Anterior cingulate cortex (tissue), 58 donors: ENCODE data around the gene MARCHF3.
A peak's percentile ranks its signal among the peaks of the same experiment; 100 is the strongest.
"Not testable (repeated sequence)": the region's sequence is repeated elsewhere in the genome, so short reads cannot be mapped to it uniquely, and the experiment has no call there.

ENCODE experiments used
- DNase-seq, 58 donors: peaks; one replicate each; lab custom pipeline; 2025; lab: John Stamatoyannopoulos, UW

MARCHF3 gene

GRCh38 chr5:126924331-126925033, 105.9 kb downstream of the MARCHF3 start:
- DNase-seq: no peak

GRCh38 chr5:126921241-126922091, 108.9 kb downstream of the MARCHF3 start:
- no peak for DNase-seq

GRCh38 chr5:126920291-126920690, 110.1 kb downstream of the MARCHF3 start:
- peak in 21 of 58 donors; percentile 5 to 63 (median 17) for DNase-seq

DNA sequence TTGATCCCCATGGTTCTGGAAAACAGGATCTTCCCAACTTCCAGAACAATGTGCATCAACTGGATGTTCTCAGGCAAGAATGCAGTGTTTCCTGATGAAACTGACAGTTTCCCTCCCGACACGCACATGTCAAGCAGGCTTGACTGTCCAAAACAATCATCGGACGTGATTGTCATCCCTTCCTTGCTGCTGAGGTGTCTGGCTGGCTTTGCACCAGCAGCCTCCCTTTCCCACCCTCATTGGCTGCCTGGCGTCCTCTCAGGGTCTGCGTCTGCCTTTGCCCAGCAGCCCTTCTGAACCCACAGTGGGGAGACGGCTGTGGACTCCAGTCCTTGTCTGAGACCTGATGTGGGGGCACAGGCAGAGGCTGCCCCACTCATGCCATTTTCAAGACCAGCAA, 110.8 kb downstream of the MARCHF3 start:
- DNase-seq: no peak

DNA sequence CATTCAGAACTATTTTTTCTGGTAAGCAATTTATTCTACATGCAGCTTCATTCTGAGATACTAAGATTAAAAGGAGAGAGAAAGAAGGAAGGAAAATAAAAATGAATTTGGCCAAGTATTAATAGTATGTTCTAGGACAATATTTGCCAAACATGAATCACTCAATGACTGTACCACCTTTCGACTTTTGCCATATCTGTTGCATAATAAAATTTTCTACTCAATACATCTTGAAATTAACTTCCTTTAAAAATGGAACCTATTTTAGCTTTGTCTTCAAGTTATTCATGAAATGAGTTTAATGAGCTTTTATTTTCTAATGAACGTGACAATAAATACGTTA, 111.8 kb downstream of the MARCHF3 start:
- DNase-seq: no peak

GRCh38 chr5:126917918-126918614, 112.3 kb downstream of the MARCHF3 start:
- peak in 21 of 58 donors; percentile 5 to 37 (median 15) for DNase-seq

DNA sequence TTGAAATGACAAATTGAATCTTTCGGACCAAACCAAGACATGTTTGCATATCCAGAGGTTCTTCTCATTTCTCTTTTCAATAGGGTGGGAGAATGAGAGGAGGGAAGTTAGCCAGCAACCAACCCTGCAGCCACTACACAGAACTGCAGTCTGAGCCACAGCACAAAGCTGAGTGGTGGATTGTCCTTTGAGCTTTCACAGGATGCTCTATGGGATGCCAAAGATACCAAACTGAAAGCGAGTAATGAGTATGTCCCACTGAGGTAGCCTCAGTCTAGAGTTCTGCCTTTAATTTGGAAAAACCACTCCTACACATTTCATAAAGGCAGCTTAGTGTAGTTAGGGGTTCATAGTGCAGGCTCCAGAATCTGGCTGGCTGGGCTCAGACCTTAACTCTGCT, 114.9 kb downstream of the MARCHF3 start:
- no peak for DNase-seq

GRCh38 chr5:126914801-126915436, 115.4 kb downstream of the MARCHF3 start:
- DNase-seq: no peak

DNA sequence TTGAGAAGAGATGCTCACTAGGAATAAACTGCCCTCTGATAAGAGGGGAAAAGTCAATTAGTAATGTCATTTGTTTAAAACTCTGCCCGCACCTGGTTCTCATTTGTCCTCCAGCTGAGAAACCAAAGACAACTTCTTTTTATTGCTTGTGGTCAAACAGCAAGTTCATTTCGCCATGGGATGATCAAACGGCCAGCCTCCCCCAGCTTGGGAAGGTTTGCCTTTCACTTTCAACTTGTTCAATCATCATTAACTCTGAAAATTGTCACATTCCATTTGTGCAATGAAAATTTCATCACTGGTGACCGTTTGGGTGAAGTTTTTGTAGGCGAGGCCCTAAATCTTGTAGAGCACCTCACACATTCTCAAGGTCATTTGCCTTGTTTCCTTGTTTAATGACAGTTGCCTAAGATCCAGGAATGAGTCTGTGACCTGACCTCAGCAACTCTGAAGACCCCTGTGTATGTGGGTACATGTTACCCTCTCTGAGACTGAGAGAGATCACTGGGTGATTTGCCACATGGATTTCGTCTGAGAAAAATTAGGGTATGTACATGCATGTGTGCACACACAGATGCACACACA, 117.7 kb downstream of the MARCHF3 start:
- no peak for DNase-seq

DNA sequence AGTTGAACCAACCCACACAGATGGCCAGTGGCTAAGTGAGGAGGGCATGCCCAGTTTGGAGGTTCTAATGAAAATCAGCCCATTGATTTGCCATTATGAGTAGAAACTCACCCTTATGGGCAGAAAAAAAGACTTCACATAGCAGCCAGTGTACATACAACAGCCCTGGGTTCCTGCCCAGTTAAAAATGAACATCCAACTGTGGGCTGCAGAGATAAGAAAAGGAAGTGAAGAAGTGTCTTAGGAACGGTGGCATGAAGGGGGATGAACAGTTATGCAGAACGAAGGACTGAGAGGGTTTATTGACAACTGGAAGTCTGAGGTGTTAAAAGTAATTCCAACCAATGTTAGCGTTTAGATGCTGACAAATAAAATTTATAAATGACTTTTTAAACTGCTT, 118.4 kb downstream of the MARCHF3 start:
- no peak for DNase-seq

GRCh38 chr5:126909856-126910255, 120.5 kb downstream of the MARCHF3 start:
- DNase-seq: no peak

DNA sequence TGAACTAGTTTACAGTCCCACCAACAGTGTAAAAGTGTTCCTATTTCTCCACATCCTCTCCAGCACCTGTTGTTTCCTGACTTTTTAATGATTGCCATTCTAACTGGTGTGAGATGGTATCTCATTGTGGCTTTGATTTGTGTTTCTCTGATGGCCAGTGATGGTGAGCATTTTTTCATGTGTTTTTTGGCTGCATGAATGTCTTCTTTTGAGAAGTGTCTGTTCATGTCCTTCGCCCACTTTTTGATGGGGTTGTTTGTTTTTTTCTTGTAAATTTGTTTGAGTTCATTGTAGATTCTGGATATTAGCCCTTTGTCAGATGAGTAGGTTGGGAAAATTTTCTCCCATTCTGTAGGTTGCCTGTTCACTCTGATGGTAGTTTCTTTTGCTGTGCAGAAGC, 126.0 kb downstream of the MARCHF3 start:
- not testable (repeated sequence) for DNase-seq

DNA sequence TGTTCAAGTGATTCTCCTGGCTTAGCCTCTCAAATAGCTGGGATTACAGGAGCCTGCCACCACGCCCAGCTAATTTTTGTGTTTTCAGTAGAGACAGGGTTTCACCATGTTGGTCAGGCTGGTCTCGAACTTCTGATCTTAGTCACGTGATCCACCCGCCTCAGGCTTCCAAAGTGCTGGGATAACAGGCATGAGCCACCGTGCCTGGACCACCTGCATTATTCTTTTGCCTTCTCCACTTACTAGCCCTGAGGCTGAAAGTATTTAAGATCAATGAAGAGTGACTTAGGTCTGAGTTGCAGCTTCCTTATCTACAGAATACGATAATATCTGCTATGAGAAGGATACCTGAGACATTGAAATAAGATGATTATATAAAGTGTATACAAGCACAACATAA, 129.6 kb downstream of the MARCHF3 start:
- no peak for DNase-seq

DNA sequence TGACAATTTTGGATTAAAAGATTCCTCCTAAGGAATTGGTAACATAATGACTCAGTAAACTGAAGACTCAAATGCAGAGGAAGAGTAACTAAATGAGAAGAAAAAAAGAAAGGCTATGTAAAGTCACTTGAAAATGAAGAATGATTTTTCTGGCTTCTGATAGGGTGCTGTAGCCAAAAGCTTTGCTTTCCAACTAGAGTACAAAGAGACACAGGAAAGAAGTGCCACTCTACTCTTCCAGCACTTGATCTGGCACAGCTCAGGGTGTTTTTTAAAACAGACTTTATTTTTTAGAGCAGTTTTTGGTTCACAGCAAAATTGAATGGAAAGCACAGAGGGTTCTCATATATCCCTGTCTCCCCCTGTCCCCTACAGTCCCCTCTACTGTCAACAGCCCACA, 130.9 kb downstream of the MARCHF3 start:
- DNase-seq: no peak

GRCh38 chr5:126897851-126898630, 132.3 kb downstream of the MARCHF3 start:
- DNase-seq: no peak

DNA sequence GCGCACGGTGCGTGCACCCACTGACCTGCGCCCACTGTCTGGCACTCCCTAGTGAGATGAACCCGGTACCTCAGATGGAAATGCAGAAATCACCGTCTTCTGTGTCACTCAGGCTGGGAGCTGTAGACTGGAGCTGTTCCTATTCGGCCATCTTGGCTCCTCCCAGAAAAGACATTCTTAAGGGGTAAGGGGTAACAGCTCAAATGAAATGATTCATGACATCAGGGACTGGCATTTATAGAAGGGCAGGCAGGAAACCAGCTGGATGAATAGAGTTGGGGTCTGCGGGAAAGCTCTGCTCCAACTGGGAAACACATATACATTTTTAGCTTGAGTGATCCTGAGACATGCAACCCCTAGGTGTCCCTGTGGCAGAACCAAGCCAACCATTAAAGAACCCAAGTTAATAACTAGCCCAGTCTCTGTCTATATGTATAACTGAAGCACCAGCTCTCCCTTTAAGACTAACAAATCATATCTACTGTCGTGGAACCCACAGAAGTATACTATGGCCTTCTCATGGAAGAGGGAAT, 134.1 kb downstream of the MARCHF3 start:
- no peak for DNase-seq

- DNase-seq: not testable (repeated sequence)
Measured at GRCh38 chr5:126895712-126896111, 134.6 kb downstream of the MARCHF3 start.

- not testable (repeated sequence) for DNase-seq
Measured at GRCh38 chr5:126890414-126890813, 139.9 kb downstream of the MARCHF3 start.

DNA sequence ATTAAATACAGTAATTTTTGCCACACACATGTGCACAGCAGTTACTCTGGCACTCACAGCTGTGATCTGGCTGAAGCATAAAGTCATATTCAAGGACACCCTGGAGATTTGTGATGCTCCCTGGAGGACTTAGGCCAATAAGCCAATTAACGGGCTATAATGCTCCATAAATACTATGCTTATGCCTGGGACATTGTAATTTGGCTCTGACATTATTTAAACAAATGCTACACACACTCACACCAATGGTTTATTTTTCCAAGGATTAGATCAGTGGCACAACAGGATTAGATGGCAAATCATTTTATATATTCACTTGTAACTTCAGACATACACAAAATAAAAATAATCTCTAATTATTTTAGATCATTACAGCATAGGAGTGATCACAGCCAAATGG, 142.2 kb downstream of the MARCHF3 start:
- no peak for DNase-seq
